Skeletal muscle tissue (tissue), 4 donors: ENCODE measurements around the gene TRIM38. TPM values are rescaled to one million over a fixed set of nuclear protein-coding genes. Genes with fewer than 3 reads are reported as not detected.

Experiments
- H3K27ac ChIP-seq: one replicate; pipeline ENCODE4 v1.7.0; 2013; ENCODE audit warnings: mild to moderate bottlenecking, low read depth, low read length, inconsistent platforms
- H3K27me3 ChIP-seq, 3 donors: one replicate each; pipeline ENCODE4 v1.7.0; 2013; ENCODE audit warnings: low read length in 3 of 3; ENCODE audit not compliant: control insufficient read depth in 3 of 3, insufficient read depth in 3 of 3
- H3K36me3 ChIP-seq, 3 donors: one replicate each; pipeline ENCODE4 v1.7.0; 2013; ENCODE audit warnings: low read length in 3 of 3; ENCODE audit not compliant: control insufficient read depth in 3 of 3, insufficient read depth in 3 of 3
- H3K4me1 ChIP-seq, 3 donors: one replicate each; pipeline ENCODE4 v1.7.0; 2013; ENCODE audit warnings: low read length in 3 of 3, mild to moderate bottlenecking in 3 of 3; ENCODE audit not compliant: control insufficient read depth in 3 of 3, insufficient read depth in 3 of 3
- H3K4me3 ChIP-seq, 3 donors: one replicate each; pipeline ENCODE4 v1.7.0; 2013; ENCODE audit warnings: low read length in 3 of 3
- H3K9ac ChIP-seq, 3 donors: one replicate each; pipeline ENCODE4 v1.7.0; 2013; ENCODE audit warnings: low read length in 3 of 3, mild to moderate bottlenecking in 3 of 3, moderate library complexity in 2 of 3, low read depth in 1 of 3
- H3K9me3 ChIP-seq, 3 donors: one replicate each; pipeline ENCODE4 v1.7.0; 2013; ENCODE audit warnings: low read length in 3 of 3; ENCODE audit not compliant: control insufficient read depth in 3 of 3
- total RNA-seq: library from RNA; depleted of rRNA; stranded (reverse); fragments of >200 nt; gene quantifications from one replicate; pipeline ENCODE4 v1.2.3, GENCODE V29; 2014
- donor health status: Osteomylitis.

Gene TRIM38
- total RNA-seq, 1 donor from 2014 or later, result 5.2 TPM

DNA sequence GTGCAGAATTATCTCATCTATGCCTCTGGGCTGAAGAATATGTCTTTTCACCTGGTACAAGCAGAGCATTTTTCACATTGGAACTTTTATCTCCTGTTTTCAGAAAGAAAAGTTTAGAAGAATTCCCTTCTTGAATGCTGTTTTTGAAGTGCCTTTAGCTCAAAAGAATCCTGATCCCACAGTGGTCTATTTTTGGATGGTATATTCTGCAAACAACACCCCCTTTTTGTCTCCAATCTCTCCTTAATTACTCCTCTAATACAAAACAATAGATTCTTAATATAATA lies 66.9 kb downstream of the TRIM38 start:
- no peaks in the 10 kb centered on the region for H3K36me3 ChIP-seq
- H3K27ac ChIP-seq, result no peak overlapping the region
- no peak overlapping the region for H3K9ac ChIP-seq
- no peak overlapping the region for H3K4me3 ChIP-seq
- peaks cover 19 to 32% (median 30%) of the 10 kb centered on the region in 3 donors for H3K4me1 ChIP-seq
- peaks cover 0 to 61% (median 57%) of the 10 kb centered on the region in 3 donors for H3K27me3 ChIP-seq
- H3K9me3 ChIP-seq, result no peaks in the 10 kb centered on the region

DNA sequence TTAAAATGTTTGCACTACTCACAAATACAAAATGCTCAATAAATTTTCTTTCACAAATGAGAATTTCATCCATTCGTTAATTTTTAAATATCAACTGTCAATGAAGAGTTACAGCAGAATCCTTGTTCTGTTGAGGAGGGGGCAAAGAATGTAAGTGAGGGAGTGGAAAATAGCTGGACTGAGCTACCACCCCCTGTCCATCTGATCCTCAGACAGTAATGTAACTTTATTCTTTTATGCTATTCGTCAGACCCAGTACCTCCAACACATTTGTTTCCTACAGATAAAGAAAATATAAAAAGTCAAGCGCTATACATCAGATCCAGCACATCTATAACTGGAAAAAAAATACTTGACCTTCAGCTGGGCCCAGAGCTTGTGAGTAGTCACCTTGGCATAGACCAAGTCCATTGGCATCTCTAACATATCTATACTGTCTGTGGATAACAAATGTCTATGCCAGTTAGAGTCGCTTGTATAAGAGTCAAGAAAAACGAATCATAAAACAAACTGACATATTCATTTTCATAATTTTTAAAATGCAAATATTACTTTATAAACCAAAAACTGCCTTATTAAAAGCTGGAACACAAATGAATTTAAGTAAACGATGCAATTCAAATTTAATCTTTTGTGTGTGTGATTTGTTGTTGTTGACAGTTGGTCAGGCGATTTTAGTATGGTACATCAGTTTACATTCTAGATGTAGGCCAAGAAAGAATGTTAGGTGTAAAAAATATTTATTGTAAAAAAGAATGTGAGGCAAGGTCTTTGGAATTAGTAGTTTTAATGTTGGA lies 67.5 kb downstream of the TRIM38 start:
- peaks cover 0 to 64% (median 55%) of the 10 kb centered on the region in 3 donors for H3K27me3 ChIP-seq
- H3K9ac ChIP-seq, result no peak overlapping the region
- H3K9me3 ChIP-seq, result no peaks in the 10 kb centered on the region
- H3K4me1 ChIP-seq, result peaks cover 19 to 32% (median 30%) of the 10 kb centered on the region in 3 donors
- H3K36me3 ChIP-seq, result no peaks in the 10 kb centered on the region
- no peak overlapping the region for H3K27ac ChIP-seq
- no peak overlapping the region for H3K4me3 ChIP-seq

DNA sequence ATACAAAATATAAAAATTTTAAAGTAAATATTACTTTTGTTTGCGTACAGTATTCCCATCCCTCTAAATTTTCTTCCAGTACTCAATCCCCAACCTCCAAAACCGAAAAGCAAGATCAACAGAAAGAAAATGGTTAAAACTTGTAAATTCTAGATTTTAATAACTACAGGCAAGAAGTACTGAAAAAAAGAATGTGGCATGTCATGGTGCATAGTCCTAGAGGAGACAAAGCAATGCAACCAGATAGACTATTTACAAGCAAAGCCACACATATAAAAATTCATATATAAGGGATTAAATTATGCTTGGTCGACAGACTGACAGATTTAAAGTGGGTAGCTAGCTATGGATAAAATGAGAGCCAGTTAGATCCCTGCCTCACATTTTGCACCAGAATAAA lies 68.1 kb downstream of the TRIM38 start:
- Histone ChIP-seq H3K9me3 (no peaks in the 10 kb centered on the region), H3K36me3 (no peaks in the 10 kb centered on the region), H3K27me3 (peaks cover 0 to 59% (median 57%) of the 10 kb centered on the region in 3 donors), H3K9ac (no peak overlapping the region), H3K4me3 (no peak overlapping the region), H3K4me1 (peaks cover 19 to 30% (median 26%) of the 10 kb centered on the region in 3 donors), H3K27ac (no peak overlapping the region)

DNA sequence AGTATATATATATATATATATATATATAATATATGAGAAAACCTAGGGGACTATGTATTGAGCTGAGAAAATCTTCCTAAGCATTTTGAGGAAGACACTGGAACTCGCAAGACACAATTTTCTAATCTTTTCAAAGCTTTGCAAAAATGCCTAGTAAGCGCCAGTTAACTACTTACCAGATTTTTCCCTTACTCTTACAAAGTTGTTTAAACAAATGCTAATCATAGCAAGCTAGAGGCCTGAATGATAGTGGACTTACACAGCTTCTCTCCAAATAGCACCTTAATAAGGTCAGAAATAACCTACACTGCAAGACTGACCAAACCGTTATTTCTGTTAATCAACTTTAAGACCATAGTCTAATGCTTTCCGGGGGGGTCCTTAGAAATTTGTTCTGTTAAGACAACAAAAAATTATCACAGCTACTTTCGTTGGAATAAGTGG lies 68.6 kb downstream of the TRIM38 start:
- H3K36me3 ChIP-seq, result no peaks in the 10 kb centered on the region
- peaks cover 15 to 27% (median 22%) of the 10 kb centered on the region in 3 donors for H3K4me1 ChIP-seq
- no peak overlapping the region for H3K27ac ChIP-seq
- H3K27me3 ChIP-seq, result peaks cover 0 to 56% (median 55%) of the 10 kb centered on the region in 3 donors
- H3K9ac ChIP-seq, result no peak overlapping the region
- no peaks in the 10 kb centered on the region for H3K9me3 ChIP-seq
- no peak overlapping the region for H3K4me3 ChIP-seq

DNA sequence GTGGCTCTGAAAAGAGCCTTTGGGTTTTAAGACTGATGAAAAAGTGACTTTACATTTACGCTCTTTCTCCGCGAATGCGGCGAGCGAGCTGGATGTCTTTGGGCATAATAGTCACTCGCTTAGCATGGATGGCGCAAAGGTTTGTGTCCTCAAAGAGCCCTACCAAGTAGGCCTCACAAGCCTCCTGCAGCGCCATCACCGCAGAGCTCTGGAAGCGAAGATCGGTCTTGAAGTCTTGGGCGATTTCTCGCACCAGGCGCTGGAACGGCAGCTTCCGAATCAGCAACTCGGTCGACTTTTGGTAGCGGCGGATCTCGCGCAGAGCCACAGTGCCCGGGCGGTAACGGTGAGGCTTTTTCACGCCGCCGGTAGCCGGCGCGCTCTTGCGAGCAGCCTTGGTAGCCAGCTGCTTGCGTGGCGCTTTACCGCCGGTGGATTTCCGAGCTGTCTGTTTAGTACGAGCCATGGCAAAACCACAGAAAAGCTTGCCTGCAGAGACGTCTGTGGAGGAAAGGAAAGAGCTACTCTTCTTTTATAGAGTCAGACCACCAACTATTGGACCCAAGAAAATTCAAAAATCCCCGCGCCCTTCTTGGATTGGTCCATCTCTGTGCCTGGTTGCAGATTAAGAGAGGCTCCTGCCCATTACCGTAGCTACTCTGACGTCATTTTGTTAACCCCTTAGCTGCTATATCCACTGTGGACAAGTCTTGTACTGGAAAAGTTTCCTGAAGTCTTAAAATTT lies 69.2 kb downstream of the TRIM38 start:
- Histone ChIP-seq H3K9me3 (no peaks in the 10 kb centered on the region), H3K36me3 (no peaks in the 10 kb centered on the region), H3K27me3 (peaks cover 0 to 55% (median 51%) of the 10 kb centered on the region in 3 donors), H3K9ac (peak overlapping the region in 2 of 3 donors; percentile 37 to 40), H3K4me3 (peak overlapping the region; percentile 58 to 80 (median 68)), H3K27ac (no peak overlapping the region), H3K4me1 (peaks cover 9 to 22% (median 16%) of the 10 kb centered on the region in 3 donors)

DNA sequence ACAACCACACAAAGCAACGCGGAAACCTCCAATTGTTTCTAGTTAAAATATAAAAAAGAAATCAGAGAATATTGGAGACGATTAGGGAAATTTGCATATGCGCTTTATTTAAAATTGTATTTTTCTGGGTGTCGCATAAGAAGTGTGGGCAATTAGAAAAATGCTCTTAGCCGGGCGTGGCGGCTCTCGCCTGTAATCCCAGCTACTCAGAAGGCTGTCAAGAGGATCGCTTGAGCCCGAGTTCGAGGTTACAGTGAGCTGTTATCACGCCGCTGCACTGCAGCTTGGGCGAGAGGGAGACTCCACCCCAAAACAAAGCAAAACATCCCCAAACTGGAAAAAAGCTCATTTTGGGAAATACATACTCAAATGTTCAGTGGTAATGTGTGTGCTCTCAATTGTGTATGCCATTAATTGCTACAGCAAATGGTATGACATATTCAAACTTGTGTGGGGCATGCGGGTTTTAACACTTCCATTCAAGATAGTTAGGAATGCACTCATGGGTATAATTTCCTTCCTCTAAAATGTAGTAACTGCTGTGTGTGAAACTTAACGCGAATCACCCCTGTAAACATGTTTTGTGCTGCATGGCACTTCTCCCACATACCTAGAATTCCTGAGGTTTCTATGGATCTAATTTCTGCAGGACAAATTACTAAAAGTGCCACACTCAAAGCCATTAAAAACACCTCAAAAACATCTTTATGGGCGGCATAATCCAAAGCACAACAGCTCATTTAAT lies 69.9 kb downstream of the TRIM38 start:
- Histone ChIP-seq H3K27ac (peak overlapping the region; percentile 59), H3K9me3 (no peaks in the 10 kb centered on the region), H3K9ac (peak overlapping the region; percentile 37 to 51 (median 46)), H3K4me1 (peaks cover 9 to 16% (median 16%) of the 10 kb centered on the region in 3 donors), H3K36me3 (no peaks in the 10 kb centered on the region), H3K27me3 (peaks cover 0 to 54% (median 45%) of the 10 kb centered on the region in 3 donors), H3K4me3 (peak overlapping the region; percentile 58 to 80 (median 68))

DNA sequence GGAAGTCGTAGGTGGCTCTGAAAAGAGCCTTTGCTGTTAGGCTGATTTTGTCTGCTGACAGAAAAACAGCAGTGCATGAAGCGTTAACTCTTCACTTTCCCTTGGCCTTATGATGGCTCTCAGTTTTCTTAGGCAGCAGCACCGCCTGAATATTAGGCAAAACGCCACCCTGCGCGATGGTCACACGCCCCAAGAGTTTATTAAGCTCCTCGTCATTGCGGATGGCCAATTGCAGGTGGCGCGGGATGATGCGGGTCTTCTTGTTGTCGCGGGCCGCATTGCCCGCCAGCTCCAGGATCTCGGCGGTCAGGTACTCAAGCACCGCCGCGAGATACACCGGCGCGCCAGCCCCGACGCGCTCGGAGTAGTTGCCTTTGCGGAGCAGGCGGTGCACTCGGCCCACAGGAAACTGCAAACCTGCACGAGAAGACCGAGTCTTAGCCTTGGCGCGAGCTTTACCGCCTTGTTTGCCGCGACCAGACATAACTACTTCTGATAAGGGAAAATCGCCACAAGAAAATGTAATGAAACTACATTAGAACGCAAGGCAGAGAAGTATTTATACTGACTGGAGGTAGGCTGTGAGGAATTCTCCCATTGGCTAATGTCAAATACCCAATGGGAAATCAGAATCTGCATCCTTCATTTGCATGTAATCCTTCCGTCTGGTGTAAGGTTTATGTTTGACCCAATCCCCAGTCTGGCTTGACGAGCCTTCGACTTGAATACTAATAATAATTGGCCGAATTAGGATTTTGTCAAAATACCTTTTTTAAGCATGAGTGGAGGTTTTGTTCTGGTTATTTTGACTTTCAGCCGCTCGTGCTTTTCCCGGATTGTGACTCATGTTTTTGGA lies 70.7 kb downstream of the TRIM38 start:
- Histone ChIP-seq H3K9ac (peak overlapping the region; percentile 42 to 65 (median 51)), H3K27me3 (peaks cover 0 to 54% (median 37%) of the 10 kb centered on the region in 3 donors), H3K27ac (peak overlapping the region; percentile 59), H3K9me3 (no peaks in the 10 kb centered on the region), H3K36me3 (no peaks in the 10 kb centered on the region), H3K4me1 (peaks cover 9 to 16% (median 16%) of the 10 kb centered on the region in 3 donors), H3K4me3 (peak overlapping the region; percentile 58 to 80 (median 68))

DNA sequence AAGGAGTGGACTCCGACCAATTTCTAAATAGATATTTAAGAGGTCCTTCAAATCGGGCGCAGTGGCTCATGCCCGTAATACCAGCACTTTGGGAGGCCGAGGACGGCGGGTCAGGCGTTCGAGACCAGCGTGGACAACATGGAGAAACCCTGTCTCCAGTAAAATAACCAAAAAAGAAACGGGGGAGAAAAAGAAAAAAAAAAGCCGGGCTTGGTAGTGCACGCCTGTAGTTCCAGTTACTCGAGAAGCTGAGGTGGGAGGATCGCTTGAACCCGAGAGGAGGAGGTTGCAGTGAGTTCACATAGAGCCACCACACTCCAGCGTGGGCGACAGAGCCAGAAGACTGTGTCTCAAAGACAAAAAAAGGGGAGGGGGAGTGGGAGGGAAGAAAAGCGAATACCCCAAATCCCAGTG lies 71.3 kb downstream of the TRIM38 start:
- Histone ChIP-seq H3K27me3 (peaks cover 0 to 54% (median 37%) of the 10 kb centered on the region in 3 donors), H3K27ac (peak overlapping the region; percentile 27), H3K4me3 (peak overlapping the region in 2 of 3 donors; percentile 1 to 80)

DNA sequence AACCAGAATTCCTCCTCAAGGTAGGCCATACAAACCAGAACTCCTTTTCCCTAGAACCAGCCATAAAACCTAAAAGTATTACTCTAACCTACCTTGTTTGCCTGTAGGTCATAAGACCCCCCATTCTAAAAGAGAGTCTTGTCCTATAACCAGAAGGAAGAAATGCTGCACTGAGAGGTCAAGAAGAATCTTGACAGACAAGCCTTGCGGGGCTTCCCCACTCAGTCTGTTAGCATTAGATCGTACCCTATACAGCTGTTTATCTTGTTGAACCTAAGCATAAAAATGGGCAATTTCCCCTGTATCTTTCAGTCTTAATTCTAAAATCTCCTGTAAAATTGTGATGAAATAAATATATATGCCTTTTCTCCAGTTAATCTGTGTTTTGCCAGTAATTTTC lies 72.3 kb downstream of the TRIM38 start:
- H3K9ac ChIP-seq, result no peak overlapping the region
- H3K27ac ChIP-seq, result no peak overlapping the region
- no peaks in the 10 kb centered on the region for H3K9me3 ChIP-seq
- no peak overlapping the region for H3K4me3 ChIP-seq
- peaks cover 0 to 52% (median 34%) of the 10 kb centered on the region in 3 donors for H3K27me3 ChIP-seq
- H3K36me3 ChIP-seq, result no peaks in the 10 kb centered on the region
- H3K4me1 ChIP-seq, result peaks cover 9 to 16% (median 16%) of the 10 kb centered on the region in 3 donors

More for the DNA sequence above, 71.3 kb downstream of the TRIM38 start:
- no peaks in the 10 kb centered on the region for H3K36me3 ChIP-seq
- H3K9ac ChIP-seq, result no peak overlapping the region
- H3K9me3 ChIP-seq, result no peaks in the 10 kb centered on the region
- peaks cover 9 to 16% (median 16%) of the 10 kb centered on the region in 3 donors for H3K4me1 ChIP-seq
